ENCODE measurements around the gene NRN1L.
"Not testable (repeated sequence)": the region's sequence is repeated elsewhere in the genome, so short reads cannot be mapped to it uniquely, and the experiment has no call there.

Gene NRN1L

DNA sequence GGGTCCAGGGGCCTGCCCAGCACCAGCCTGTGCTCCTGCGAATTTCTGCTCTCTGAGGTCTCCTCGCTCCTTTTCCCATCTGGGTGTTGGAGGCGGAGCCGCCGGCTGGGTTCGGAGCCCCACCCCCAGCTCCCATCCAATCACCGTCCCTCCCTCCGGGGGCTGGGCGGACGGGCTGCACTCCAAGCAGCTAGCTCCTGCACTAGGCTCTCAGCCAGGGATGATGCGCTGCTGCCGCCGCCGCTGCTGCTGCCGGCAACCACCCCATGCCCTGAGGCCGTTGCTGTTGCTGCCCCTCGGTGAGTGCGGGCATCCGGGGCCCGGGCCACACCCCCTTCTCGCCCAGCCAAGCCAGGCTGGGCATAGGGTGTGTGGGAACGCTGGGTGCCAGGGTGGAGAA, at the start of gene NRN1L:
NRN1L (plus strand) TSS at position 202 of the 400 bp plus-strand sequence; CDS start at position 221, 19 bp downstream.
- H3K36me3 Mint-ChIP-seq: peaks cover 45 to 46% of the 10 kb centered on the region in 2 donors
- H3K27me3 Mint-ChIP-seq: no peaks in the 10 kb centered on the region
- H3K9me3 Mint-ChIP-seq: no peaks in the 10 kb centered on the region
- no peak for ATAC-seq (replicated peaks)
- no peak within 1 kb of the TSS for H3K27ac Mint-ChIP-seq
- peaks cover 4 to 14% of the 10 kb centered on the region in 2 donors for H3K4me1 Mint-ChIP-seq
- no peak within 1 kb of the TSS for H3K4me3 Mint-ChIP-seq
- DNase-seq: no peak

DNA sequence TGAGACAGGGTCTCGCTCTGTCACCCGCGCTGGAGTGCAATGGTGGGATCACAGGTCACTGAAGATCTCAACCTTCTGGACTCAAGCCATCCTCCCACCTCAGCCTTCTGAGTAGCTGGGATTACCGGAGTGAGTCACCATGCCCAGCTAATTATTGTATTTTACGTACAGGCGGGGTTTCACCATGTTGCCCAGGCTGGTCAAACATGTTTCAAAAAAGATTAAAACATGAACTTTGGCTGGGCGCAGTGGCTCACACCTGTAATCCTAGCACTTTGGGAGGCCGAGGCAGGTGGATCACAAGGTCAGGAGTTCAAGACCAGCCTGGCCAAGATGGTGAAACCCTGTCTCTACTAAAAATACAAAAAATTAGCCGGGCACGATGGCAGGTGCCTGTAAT, 47.5 kb upstream of the NRN1L start:
- not testable (repeated sequence) for ATAC-seq (replicated peaks)

DNA sequence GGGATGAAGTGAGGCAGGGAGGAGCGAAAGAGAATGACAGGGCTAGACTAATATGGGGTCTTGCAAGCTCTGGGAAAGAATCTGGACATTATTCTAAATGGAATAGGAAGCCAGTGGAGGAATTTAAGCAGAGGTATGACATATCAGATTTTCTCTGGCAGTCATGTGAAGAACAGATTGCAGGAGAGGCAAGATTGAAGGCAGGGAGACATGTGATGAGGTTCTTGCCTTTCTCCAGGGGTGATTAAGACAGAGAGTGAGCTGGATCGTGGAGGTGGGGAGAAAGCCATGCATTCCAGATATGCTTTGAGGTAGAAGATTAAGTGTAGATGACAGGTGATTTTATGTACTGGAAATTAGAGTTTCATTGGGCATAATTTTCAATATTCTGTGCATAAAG, 46.9 kb upstream of the NRN1L start:
- Mint-ChIP-seq H3K4me3 (no peak overlapping the region), H3K4me1 (peaks cover 11 to 18% of the 10 kb centered on the region in 2 donors), H3K27ac (peak overlapping the region; percentile 47), H3K9me3 (no peaks in the 10 kb centered on the region), H3K36me3 (no peaks in the 10 kb centered on the region), H3K27me3 (no peaks in the 10 kb centered on the region)
- ATAC-seq (replicated peaks) (no peak), DNase-seq (no peak)

More for the DNA sequence above, 47.5 kb upstream of the NRN1L start:
- H3K27ac Mint-ChIP-seq, H3K9me3 Mint-ChIP-seq, H3K4me3 Mint-ChIP-seq, H3K36me3 Mint-ChIP-seq, H3K27me3 Mint-ChIP-seq, DNase-seq: not testable (repeated sequence)
- H3K4me1 Mint-ChIP-seq: peaks cover 11 to 22% of the 10 kb centered on the region in 2 donors

DNA sequence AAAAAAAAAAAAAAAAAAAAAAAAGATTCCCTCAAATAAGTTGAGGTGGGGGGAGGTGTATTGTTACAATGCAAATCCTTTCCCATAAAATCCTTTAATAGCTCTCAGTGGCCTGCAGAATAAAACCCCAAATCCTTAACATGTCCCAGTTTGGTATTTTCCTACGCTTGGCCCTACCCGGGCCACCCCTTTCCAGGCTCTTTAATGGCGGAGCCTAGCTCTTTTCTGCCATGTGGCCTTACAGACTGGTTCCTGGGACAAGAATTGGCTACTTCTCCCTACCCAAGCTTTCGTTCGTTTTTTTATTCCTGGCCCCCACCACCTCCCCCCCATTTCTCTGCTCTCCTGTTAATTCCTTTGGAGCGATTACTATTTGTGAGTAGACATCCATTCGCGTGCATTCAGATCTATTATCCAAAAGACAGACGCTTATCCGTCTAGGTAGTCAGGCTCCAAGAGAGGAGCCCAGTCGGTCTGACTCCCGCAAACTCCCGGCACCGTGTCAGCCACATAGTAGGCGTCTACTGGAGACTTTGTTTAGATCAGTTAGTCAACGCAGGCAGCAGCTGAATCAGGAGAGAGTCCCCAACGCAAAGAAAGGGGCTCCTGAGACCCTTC, 43.4 kb upstream of the NRN1L start:
- Mint-ChIP-seq H3K36me3 (peaks cover 0 to 5% of the 10 kb centered on the region in 2 donors), H3K9me3 (no peaks in the 10 kb centered on the region), H3K27ac (peak overlapping the region; percentile 98), H3K27me3 (no peaks in the 10 kb centered on the region), H3K4me1 (peaks cover 31 to 35% of the 10 kb centered on the region in 2 donors), H3K4me3 (peak overlapping the region; percentile 48 to 95)
- ATAC-seq (replicated peaks) (no peak), DNase-seq (no peak)

DNA sequence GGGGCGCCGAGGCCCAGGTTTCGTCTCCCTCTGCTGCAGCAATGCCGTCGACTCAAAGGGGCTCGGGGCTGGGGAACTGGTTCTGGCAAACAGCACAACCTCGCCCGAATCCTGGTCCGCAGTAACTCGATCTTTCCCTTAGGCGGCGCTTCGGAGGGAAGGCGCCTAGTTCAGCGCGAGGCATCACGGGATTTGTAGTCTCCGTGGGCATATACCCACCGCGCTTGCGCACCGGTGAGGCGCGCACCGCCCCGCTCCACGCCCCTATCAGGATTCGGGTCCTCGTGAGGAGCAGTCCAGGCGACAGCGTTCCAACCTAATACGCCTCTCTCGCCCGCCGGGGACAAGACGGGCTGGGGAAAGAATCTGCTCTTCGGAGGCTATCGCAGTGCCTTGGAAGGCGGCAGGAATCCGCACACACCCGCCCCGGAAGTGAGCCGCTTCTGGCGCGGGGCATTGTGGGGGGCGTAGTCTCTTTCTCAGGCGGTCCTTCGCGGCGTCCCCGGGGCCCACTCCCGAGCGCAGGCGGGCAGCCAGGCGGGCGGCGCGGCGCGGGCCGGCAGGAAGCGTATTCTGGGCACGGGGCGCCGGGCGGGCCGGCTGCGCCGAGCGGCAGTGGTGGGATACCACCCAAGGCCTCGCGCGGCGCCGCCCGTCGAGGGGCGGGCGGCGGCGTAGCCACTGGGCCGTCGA, 42.7 kb upstream of the NRN1L start, which contains the start of gene THAP11:
THAP11 (plus strand) TSS at position 505 of the 693 bp plus-strand sequence. CDS start 235 bp downstream, outside the sequence.
- H3K4me1 Mint-ChIP-seq: peaks cover 31 to 36% of the 10 kb centered on the region in 2 donors
- DNase-seq (peak; percentile 92), ATAC-seq (replicated peaks) (peak; percentile 62 to 66)
- no peaks in the 10 kb centered on the region for H3K27me3 Mint-ChIP-seq
- peak within 1 kb of the TSS; percentile 95 to 97 for H3K4me3 Mint-ChIP-seq
- H3K9me3 Mint-ChIP-seq: no peaks in the 10 kb centered on the region
- H3K27ac Mint-ChIP-seq: peak within 1 kb of the TSS; percentile 98
- H3K36me3 Mint-ChIP-seq: peaks cover 0 to 5% of the 10 kb centered on the region in 2 donors

DNA sequence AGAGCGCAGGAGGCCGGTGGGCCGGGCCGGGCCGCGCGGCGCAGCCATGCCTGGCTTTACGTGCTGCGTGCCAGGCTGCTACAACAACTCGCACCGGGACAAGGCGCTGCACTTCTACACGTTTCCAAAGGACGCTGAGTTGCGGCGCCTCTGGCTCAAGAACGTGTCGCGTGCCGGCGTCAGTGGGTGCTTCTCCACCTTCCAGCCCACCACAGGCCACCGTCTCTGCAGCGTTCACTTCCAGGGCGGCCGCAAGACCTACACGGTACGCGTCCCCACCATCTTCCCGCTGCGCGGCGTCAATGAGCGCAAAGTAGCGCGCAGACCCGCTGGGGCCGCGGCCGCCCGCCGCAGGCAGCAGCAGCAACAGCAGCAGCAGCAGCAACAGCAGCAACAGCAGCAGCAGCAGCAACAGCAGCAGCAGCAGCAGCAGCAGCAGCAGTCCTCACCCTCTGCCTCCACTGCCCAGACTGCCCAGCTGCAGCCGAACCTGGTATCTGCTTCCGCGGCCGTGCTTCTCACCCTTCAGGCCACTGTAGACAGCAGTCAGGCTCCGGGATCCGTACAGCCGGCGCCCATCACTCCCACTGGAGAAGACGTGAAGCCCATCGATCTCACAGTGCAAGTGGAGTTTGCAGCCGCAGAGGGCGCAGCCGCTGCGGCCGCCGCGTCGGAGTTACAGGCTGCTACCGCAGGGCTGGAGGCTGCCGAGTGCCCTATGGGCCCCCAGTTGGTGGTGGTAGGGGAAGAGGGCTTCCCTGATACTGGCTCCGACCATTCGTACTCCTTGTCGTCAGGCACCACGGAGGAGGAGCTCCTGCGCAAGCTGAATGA, 42.0 kb upstream of the NRN1L start:
- no peaks in the 10 kb centered on the region for H3K27me3 Mint-ChIP-seq
- H3K4me1 Mint-ChIP-seq: peaks cover 32 to 40% of the 10 kb centered on the region in 2 donors
- H3K36me3 Mint-ChIP-seq: peaks cover 0 to 5% of the 10 kb centered on the region in 2 donors
- DNase-seq (peak; percentile 50), ATAC-seq (replicated peaks) (peak; percentile 38 to 47)
- H3K27ac Mint-ChIP-seq: peak overlapping the region; percentile 96
- peak overlapping the region; percentile 95 to 97 for H3K4me3 Mint-ChIP-seq
- H3K9me3 Mint-ChIP-seq: no peaks in the 10 kb centered on the region

DNA sequence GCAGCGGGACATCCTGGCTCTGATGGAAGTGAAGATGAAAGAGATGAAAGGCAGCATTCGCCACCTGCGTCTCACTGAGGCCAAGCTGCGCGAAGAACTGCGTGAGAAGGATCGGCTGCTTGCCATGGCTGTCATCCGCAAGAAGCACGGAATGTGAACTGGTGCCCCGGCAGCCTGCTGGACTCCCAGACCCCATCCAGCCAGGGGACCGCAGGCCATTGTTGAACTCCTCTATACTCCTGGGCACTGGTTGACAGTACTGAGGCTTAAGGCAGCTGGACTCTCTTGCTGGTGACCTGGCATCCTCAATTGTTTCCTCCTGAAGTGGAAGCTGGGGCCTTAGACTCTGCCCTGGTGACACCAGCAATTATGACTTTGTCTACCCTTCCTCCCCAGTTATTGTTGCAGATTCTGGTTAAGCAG, 41.3 kb upstream of the NRN1L start:
- H3K36me3 Mint-ChIP-seq: peaks cover 0 to 5% of the 10 kb centered on the region in 2 donors
- peak overlapping the region; percentile 95 to 97 for H3K4me3 Mint-ChIP-seq
- H3K27me3 Mint-ChIP-seq: no peaks in the 10 kb centered on the region
- DNase-seq (no peak), ATAC-seq (replicated peaks) (no peak)
- peak overlapping the region; percentile 96 for H3K27ac Mint-ChIP-seq
- peaks cover 32 to 47% of the 10 kb centered on the region in 2 donors for H3K4me1 Mint-ChIP-seq
- no peaks in the 10 kb centered on the region for H3K9me3 Mint-ChIP-seq

DNA sequence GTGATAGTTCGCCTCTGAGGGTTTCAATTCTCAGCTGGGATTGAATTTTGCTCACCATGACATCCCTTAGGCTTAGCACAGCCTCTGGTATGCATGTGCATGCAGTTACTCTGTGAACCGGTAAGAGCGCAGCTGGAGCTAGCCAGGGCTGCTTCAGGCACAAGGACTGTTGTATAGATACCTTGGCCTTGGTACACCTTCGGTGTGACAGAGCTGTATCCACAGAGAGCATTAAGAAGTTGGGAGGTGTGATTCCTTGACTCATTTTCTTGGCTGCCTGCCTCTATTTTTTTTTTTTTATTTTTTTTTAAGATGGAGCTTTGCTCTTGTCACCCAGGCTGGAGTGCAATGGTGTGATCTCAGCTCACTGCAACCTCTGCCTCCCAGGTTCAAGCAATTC, 40.2 kb upstream of the NRN1L start:
- Mint-ChIP-seq H3K27ac (no peak overlapping the region), H3K36me3 (peaks cover 3 to 8% of the 10 kb centered on the region in 2 donors), H3K27me3 (no peaks in the 10 kb centered on the region), H3K4me3 (peak overlapping the region in 1 of 2 donors; percentile 43), H3K4me1 (peaks cover 35 to 54% of the 10 kb centered on the region in 2 donors), H3K9me3 (no peaks in the 10 kb centered on the region)
- no peak for DNase-seq
- ATAC-seq (replicated peaks): no peak

DNA sequence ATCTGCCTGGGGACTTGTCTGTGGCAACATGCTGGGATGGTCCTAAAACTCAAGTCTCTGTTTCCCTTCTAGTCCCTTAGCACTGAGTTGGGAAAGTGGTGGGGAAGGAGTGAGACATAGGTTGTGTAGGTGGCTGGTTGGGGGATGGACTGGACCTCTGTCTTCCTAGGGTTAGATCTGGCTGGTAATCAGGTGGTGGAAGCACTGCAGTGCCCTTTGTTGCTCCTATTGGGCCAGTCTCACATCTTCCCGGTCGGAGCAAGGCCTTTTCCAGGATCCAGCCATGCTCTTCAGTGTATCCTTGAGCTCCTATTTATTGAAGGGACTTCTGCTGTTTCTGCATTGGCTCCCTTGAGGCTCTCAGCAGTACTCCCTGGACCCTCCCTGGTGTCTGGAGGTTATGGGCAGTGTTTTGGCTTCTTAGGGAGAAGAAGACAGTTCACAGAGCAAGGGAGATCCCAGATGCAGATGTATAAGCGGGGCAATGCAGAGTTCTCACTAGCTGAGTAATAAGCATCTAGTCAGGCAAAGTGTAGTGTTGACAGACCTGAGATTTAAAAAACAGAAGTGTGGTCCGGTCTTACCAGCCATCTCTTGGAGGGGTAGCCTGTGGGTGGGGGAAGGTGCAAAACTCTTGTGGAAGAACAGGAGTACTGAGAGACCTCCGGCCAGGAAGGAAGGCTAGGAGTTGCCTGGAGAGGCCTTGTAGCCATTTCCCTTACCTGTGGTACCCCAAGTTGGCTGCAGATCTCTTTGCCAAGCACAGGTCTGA, 39.2 kb upstream of the NRN1L start:
- H3K4me1 Mint-ChIP-seq: peaks cover 35 to 62% of the 10 kb centered on the region in 2 donors
- DNase-seq (no peak), ATAC-seq (replicated peaks) (no peak)
- peak overlapping the region; percentile 94 for H3K27ac Mint-ChIP-seq
- no peaks in the 10 kb centered on the region for H3K27me3 Mint-ChIP-seq
- H3K4me3 Mint-ChIP-seq: peak overlapping the region; percentile 93 to 97
- peaks cover 9 to 15% of the 10 kb centered on the region in 2 donors for H3K36me3 Mint-ChIP-seq
- no peaks in the 10 kb centered on the region for H3K9me3 Mint-ChIP-seq

DNA sequence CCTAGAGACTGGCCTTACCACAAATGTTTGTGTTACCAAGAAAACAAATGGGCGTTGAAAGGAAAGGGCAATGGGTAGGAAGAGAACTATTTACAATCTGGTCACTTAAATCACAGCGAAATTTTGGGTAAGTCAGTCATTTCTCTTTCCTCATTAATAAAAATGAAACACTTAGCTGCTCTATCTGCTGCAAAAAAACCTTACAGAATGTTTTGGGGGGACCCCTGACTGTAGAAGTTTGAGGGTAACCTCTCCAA, 38.7 kb upstream of the NRN1L start:
- peak overlapping the region; percentile 93 to 97 for H3K4me3 Mint-ChIP-seq
- no peak for DNase-seq
- no peaks in the 10 kb centered on the region for H3K27me3 Mint-ChIP-seq
- H3K9me3 Mint-ChIP-seq: no peaks in the 10 kb centered on the region
- H3K4me1 Mint-ChIP-seq: peaks cover 35 to 62% of the 10 kb centered on the region in 2 donors
- H3K36me3 Mint-ChIP-seq: peaks cover 9 to 15% of the 10 kb centered on the region in 2 donors
- peak overlapping the region; percentile 94 for H3K27ac Mint-ChIP-seq
- no peak for ATAC-seq (replicated peaks)

DNA sequence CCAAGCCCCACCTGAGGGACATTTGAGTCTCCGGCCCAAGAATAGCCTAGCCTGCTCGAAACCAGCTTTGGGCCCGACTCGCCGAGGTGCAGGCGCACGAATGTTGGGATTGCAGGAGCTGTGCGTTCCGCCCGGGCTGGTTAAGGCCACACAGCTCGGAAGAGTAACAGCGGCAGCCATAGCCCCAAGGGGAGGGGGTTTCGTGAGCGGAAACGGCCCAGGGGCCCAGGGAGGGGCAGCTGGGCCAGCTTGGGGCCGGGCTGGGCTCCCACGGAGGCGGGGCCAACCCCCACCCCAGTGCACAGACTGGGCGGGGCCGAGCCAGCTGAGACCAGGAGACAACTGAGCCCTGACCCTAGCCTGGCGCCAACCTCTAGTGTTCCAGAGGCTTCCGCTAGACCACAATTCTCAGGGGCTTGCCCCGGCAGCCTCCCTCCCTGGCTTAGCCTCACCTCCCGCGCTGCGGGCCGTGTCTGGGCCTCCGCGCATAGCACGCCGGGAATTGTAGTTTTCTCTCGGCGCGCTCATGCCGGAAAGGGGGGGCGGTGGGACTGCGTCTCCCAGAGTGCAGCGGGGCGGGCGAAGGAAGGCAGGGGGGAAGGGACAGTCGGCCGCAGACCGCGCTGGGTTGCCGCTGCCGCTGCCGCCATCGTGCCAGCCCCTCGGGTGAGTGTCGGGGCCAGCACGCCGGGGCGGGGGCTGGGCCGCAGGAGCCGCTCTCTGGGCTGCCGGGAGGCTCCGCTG, 38.2 kb upstream of the NRN1L start, which contains the start of gene NUTF2:
NUTF2 (plus strand) TSS at position 614 of the 744 bp plus-strand sequence. CDS start 18,198 bp downstream, outside the sequence.
- peaks cover 34 to 60% of the 10 kb centered on the region in 2 donors for H3K4me1 Mint-ChIP-seq
- peak; percentile 71 to 76 for ATAC-seq (replicated peaks)
- no peaks in the 10 kb centered on the region for H3K27me3 Mint-ChIP-seq
- H3K36me3 Mint-ChIP-seq: peaks cover 9 to 15% of the 10 kb centered on the region in 2 donors
- H3K27ac Mint-ChIP-seq: peak within 1 kb of the TSS; percentile 94
- peak within 1 kb of the TSS; percentile 93 to 97 for H3K4me3 Mint-ChIP-seq
- DNase-seq: peak; percentile 96
- no peaks in the 10 kb centered on the region for H3K9me3 Mint-ChIP-seq

DNA sequence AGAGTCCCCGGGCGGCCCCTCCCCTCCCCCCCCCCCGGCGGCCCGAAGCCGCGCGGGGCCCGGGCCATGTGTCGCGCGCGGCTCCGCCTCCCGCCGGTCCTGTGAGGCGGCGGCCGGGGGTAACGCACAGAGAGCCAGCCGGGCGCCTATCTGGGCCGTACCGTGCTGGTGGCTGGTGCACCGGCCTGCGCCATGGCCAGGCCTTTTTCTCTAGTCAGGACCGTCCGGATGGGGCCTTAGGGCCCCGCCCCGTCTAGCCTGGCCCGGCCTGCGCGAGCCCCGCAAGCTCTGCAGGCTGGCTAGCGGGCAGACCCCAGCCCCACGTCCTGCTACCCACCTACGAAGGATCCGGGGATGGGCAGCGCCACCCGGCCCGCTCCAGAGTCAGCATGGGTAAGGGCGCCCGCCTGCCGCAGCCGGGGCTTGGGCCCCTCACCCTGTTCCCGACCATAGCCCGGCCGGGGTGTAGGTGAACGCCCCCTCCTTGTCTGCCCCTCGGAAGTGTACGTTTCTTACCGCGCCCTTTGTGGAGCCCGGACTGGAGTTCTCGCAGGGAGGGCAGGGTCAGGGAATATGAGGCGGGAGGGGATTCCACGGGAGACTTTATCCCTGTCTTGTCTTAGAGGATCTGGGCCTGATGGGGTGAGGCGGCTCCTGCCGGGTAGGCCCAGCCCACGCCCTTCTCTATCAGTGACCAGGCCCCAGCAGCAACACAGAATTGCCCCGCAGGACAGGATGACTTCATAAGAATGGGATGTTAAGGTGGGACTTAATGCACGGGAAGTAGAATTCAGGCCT, 37.4 kb upstream of the NRN1L start, which contains the start of gene CENPT:
CENPT (minus strand) TSS at position 630 of the 798 bp plus-strand sequence. CDS start 13,834 bp downstream, outside the sequence.
- no peaks in the 10 kb centered on the region for H3K9me3 Mint-ChIP-seq
- DNase-seq (peak; percentile 11), ATAC-seq (replicated peaks) (peak; percentile 59 to 60)
- H3K4me1 Mint-ChIP-seq: peaks cover 33 to 57% of the 10 kb centered on the region in 2 donors
- peaks cover 9 to 15% of the 10 kb centered on the region in 2 donors for H3K36me3 Mint-ChIP-seq
- H3K4me3 Mint-ChIP-seq: peak within 1 kb of the TSS; percentile 93 to 97
- H3K27me3 Mint-ChIP-seq: no peaks in the 10 kb centered on the region
- peak within 1 kb of the TSS; percentile 94 for H3K27ac Mint-ChIP-seq
